HL-60 (cell line): ENCODE measurements around the gene CBLN3.

ENCODE experiments used
- GABPA ChIP-seq: IDR thresholded peaks from 2 replicates; pipeline ENCODE4 v1.6.1; 2012; ENCODE audit warnings: low read depth
- POLR2AphosphoS5 ChIP-seq: IDR thresholded peaks from 2 replicates; pipeline ENCODE4 v1.6.1; 2012; ENCODE audit warnings: low read depth
- SPI1 ChIP-seq: IDR thresholded peaks from 2 replicates; pipeline ENCODE4 v1.6.1; 2012; ENCODE audit warnings: low read depth, mild to moderate bottlenecking, borderline replicate concordance
- TF ChIP-seq, protein P1 (sequence below): IDR thresholded peaks from one replicate; pipeline ENCODE4 v1.5.1; 2011; ENCODE audit warnings: low read length, control low read depth, inconsistent platforms; ENCODE audit not compliant: insufficient read depth
- TF ChIP-seq, protein P2 (sequence below): IDR thresholded peaks from 2 replicates; pipeline ENCODE4 v1.6.1; 2012; ENCODE audit warnings: low read depth; ENCODE audit not compliant: insufficient replicate concordance

DNA sequence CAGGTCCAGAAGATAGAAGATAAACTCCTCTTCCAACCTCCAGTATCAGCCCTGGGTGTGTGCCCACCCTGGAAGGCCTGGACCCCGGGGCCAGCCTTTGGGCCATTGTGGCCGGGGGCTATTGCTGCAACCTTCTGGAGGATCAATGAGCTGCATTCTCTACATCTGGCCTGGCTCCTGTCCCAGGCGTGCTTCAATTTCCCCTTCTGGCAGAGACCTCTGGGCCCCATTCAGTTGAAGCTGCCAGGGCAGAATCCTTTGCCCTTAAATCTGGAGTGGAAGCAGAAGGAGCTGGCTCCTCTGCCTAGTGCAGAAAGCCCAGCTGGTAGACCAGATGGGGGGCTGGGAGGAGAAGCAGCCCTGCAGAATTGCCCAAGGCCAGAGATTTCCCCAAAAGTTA lies 20.7 kb downstream of the CBLN3 start:
- TF ChIP-seq, protein P1, sequence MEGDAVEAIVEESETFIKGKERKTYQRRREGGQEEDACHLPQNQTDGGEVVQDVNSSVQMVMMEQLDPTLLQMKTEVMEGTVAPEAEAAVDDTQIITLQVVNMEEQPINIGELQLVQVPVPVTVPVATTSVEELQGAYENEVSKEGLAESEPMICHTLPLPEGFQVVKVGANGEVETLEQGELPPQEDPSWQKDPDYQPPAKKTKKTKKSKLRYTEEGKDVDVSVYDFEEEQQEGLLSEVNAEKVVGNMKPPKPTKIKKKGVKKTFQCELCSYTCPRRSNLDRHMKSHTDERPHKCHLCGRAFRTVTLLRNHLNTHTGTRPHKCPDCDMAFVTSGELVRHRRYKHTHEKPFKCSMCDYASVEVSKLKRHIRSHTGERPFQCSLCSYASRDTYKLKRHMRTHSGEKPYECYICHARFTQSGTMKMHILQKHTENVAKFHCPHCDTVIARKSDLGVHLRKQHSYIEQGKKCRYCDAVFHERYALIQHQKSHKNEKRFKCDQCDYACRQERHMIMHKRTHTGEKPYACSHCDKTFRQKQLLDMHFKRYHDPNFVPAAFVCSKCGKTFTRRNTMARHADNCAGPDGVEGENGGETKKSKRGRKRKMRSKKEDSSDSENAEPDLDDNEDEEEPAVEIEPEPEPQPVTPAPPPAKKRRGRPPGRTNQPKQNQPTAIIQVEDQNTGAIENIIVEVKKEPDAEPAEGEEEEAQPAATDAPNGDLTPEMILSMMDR = no peak
- TF ChIP-seq GABPA = no peak
- TF ChIP-seq, protein P2, sequence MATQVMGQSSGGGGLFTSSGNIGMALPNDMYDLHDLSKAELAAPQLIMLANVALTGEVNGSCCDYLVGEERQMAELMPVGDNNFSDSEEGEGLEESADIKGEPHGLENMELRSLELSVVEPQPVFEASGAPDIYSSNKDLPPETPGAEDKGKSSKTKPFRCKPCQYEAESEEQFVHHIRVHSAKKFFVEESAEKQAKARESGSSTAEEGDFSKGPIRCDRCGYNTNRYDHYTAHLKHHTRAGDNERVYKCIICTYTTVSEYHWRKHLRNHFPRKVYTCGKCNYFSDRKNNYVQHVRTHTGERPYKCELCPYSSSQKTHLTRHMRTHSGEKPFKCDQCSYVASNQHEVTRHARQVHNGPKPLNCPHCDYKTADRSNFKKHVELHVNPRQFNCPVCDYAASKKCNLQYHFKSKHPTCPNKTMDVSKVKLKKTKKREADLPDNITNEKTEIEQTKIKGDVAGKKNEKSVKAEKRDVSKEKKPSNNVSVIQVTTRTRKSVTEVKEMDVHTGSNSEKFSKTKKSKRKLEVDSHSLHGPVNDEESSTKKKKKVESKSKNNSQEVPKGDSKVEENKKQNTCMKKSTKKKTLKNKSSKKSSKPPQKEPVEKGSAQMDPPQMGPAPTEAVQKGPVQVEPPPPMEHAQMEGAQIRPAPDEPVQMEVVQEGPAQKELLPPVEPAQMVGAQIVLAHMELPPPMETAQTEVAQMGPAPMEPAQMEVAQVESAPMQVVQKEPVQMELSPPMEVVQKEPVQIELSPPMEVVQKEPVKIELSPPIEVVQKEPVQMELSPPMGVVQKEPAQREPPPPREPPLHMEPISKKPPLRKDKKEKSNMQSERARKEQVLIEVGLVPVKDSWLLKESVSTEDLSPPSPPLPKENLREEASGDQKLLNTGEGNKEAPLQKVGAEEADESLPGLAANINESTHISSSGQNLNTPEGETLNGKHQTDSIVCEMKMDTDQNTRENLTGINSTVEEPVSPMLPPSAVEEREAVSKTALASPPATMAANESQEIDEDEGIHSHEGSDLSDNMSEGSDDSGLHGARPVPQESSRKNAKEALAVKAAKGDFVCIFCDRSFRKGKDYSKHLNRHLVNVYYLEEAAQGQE = no peak
- no peak for TF ChIP-seq POLR2AphosphoS5
- TF ChIP-seq SPI1 = no peak
